ENCODE results near the gene SECISBP2L.
A peak's percentile ranks its signal among the peaks of the same experiment; 100 is the strongest.
"Not testable (repeated sequence)": the region's sequence is repeated elsewhere in the genome, so short reads cannot be mapped to it uniquely, and the experiment has no call there.

SECISBP2L gene

GRCh38 chr15:48989170-48989569 is 57.1 kb downstream of the SECISBP2L start:
- DNase-seq = no peak

- DNase-seq = no peak
Observed at GRCh38 chr15:48987142-48987541, 59.1 kb downstream of the SECISBP2L start.

GRCh38 chr15:48986240-48986639 is 60.0 kb downstream of the SECISBP2L start:
- no peak for DNase-seq

GRCh38 chr15:48985516-48985915 is 60.7 kb downstream of the SECISBP2L start:
- DNase-seq = no peak

- no peak for DNase-seq
Observed at GRCh38 chr15:48984811-48985352, 61.4 kb downstream of the SECISBP2L start.

- no peak for DNase-seq
Observed at GRCh38 chr15:48984021-48984710, 62.1 kb downstream of the SECISBP2L start.

GRCh38 chr15:48983300-48983699 is 62.9 kb downstream of the SECISBP2L start:
- DNase-seq = no peak

GRCh38 chr15:48981941-48982340 is 64.3 kb downstream of the SECISBP2L start:
- no peak for DNase-seq

- DNase-seq = no peak
Observed at GRCh38 chr15:48978638-48979037, 67.6 kb downstream of the SECISBP2L start.

GRCh38 chr15:48976444-48977088 is 69.7 kb downstream of the SECISBP2L start:
- no peak for DNase-seq

GRCh38 chr15:48975472-48976419 is 70.5 kb downstream of the SECISBP2L start:
- DNase-seq = peak in 1 of 2 experiments; percentile 11

GRCh38 chr15:48974882-48975281 is 71.4 kb downstream of the SECISBP2L start:
- no peak for DNase-seq

- DNase-seq = no peak
Observed at GRCh38 chr15:48972750-48973503, 73.3 kb downstream of the SECISBP2L start.

- not testable (repeated sequence) for DNase-seq
Observed at GRCh38 chr15:48970926-48971325, 75.3 kb downstream of the SECISBP2L start.

GRCh38 chr15:48968066-48968465 is 78.2 kb downstream of the SECISBP2L start:
- DNase-seq = no peak

GRCh38 chr15:48967336-48967735 is 78.9 kb downstream of the SECISBP2L start:
- no peak for DNase-seq

- DNase-seq = no peak
Observed at GRCh38 chr15:48966595-48967301, 79.5 kb downstream of the SECISBP2L start.

GRCh38 chr15:48965972-48966371 is 80.3 kb downstream of the SECISBP2L start:
- no peak for DNase-seq

- no peak for DNase-seq
Observed at GRCh38 chr15:48964898-48965297, 81.3 kb downstream of the SECISBP2L start.

- no peak for DNase-seq
Observed at GRCh38 chr15:48963524-48964113, 82.6 kb downstream of the SECISBP2L start, which contains the start of gene SHC4. Gene SHC4, minus strand, starts transcription at chr15:48963919. Its CDS starts 904 bp downstream, at chr15:48963015.

Data from NCI-H187 (cell line).